OCI-LY1 (cell line): Measurements from ENCODE around the gene GABRB3.

Source experiments
- CTCF ChIP-seq: fragments of 200-600 bp; sonication (generic), shearing (Covaris generic); IDR thresholded peaks from 2 replicates; pipeline ENCODE4 v1.5.1; 2017; ENCODE audit warnings: mild to moderate bottlenecking, antibody characterized with exemption, low read length, moderate library complexity, mixed read lengths
- EZH2 ChIP-seq: fragments of 200-600 bp; sonication (generic), shearing (Covaris generic); IDR thresholded peaks from 2 replicates; pipeline ENCODE4 v1.8.0; 2017; ENCODE audit warnings: borderline replicate concordance, mixed run types, mild to moderate bottlenecking, antibody characterized with exemption, low read length, moderate library complexity, mixed read lengths

GRCh38 chr15:26628879-26629529 lies 143.9 kb downstream of the GABRB3 start:
- TF ChIP-seq CTCF (no peak), EZH2 (no peak)
